HG02610 (cell line): ENCODE data around the gene CRADD.
"Not testable (repeated sequence)": the region's sequence is repeated elsewhere in the genome, so short reads cannot be mapped to it uniquely, and the experiment has no call there.

Experiments used
- ATAC-seq: cut with Tn5 transposase; IDR thresholded peaks from one replicate; pipeline ENCODE4 v1.9.1; 2021; ENCODE audit warnings: mild to moderate bottlenecking, moderate library complexity; ENCODE audit not compliant: unreplicated experiment

CRADD gene

GRCh38 chr12:93862424-93862823, 185.2 kb downstream of the CRADD start:
- no peak for ATAC-seq

GRCh38 chr12:93865751-93866150, 188.6 kb downstream of the CRADD start:
- ATAC-seq = no peak

GRCh38 chr12:93868771-93869170, 191.6 kb downstream of the CRADD start:
- no peak for ATAC-seq

GRCh38 chr12:93870020-93870795, 193.0 kb downstream of the CRADD start:
- ATAC-seq = no peak

GRCh38 chr12:93871566-93871965, 194.4 kb downstream of the CRADD start:
- not testable (repeated sequence) for ATAC-seq

- ATAC-seq = no peak
These were observed 196.4 kb downstream of the CRADD start for GRCh38 chr12:93873561-93873960.

GRCh38 chr12:93875157-93875556, 198.0 kb downstream of the CRADD start:
- ATAC-seq = no peak

GRCh38 chr12:93876360-93876759, 199.2 kb downstream of the CRADD start:
- ATAC-seq = no peak

GRCh38 chr12:93877446-93877845, 200.3 kb downstream of the CRADD start:
- ATAC-seq = no peak

- no peak for ATAC-seq
These were observed 202.6 kb downstream of the CRADD start for GRCh38 chr12:93879476-93880421.

- no peak for ATAC-seq
These were observed 203.8 kb downstream of the CRADD start for GRCh38 chr12:93880853-93881522.

- ATAC-seq = no peak
These were observed 205.6 kb downstream of the CRADD start for GRCh38 chr12:93882763-93883162.

- ATAC-seq = no peak
These were observed 206.4 kb downstream of the CRADD start for GRCh38 chr12:93883436-93884154.

- ATAC-seq = no peak
These were observed 207.8 kb downstream of the CRADD start for GRCh38 chr12:93884794-93885460.

GRCh38 chr12:93885973-93886532, 208.9 kb downstream of the CRADD start:
- ATAC-seq = not testable (repeated sequence)

GRCh38 chr12:93886533-93887511, 209.6 kb downstream of the CRADD start:
- ATAC-seq = no peak

- no peak for ATAC-seq
These were observed 211.8 kb downstream of the CRADD start for GRCh38 chr12:93888964-93889363.

- no peak for ATAC-seq
These were observed 212.5 kb downstream of the CRADD start for GRCh38 chr12:93889516-93890212.
